GM19467 (cell line): ENCODE data around the gene UBTD2.
"Not testable (repeated sequence)": the region's sequence is repeated elsewhere in the genome, so short reads cannot be mapped to it uniquely, and the experiment has no call there.

Experiments
- ATAC-seq: cut with Tn5 transposase; IDR thresholded peaks from one replicate; pipeline ENCODE4 v1.9.1; 2021; ENCODE audit warnings: mild to moderate bottlenecking, moderate library complexity; ENCODE audit not compliant: unreplicated experiment

UBTD2 gene

GRCh38 chr5:172199446-172199845 is 84.1 kb downstream of the UBTD2 start:
- no peak for ATAC-seq

GRCh38 chr5:172197775-172198174 is 85.8 kb downstream of the UBTD2 start:
- ATAC-seq: not testable (repeated sequence)

GRCh38 chr5:172194985-172195774 is 88.4 kb downstream of the UBTD2 start:
- no peak for ATAC-seq

- no peak for ATAC-seq
Measured at GRCh38 chr5:172193872-172194271, 89.7 kb downstream of the UBTD2 start, which contains the start of gene EFCAB9. TSS of gene EFCAB9 (plus strand) at chr5:172194172. CDS start at chr5:172194173, 1 bp downstream.

- no peak for ATAC-seq
Measured at GRCh38 chr5:172189693-172190296, 93.8 kb downstream of the UBTD2 start.

GRCh38 chr5:172188893-172189692 is 94.5 kb downstream of the UBTD2 start:
- no peak for ATAC-seq

- ATAC-seq: peak; percentile 76
Measured at GRCh38 chr5:172188033-172188892, 95.3 kb downstream of the UBTD2 start, which contains the start of gene STK10. TSS of gene STK10 (minus strand) at chr5:172188224. CDS start at chr5:172188042, 182 bp downstream.

GRCh38 chr5:172187118-172188032 is 96.2 kb downstream of the UBTD2 start:
- peak; percentile 11 for ATAC-seq

GRCh38 chr5:172186114-172186695 is 97.4 kb downstream of the UBTD2 start:
- no peak for ATAC-seq

GRCh38 chr5:172185096-172185461 is 98.5 kb downstream of the UBTD2 start:
- ATAC-seq: no peak

GRCh38 chr5:172183881-172184280 is 99.7 kb downstream of the UBTD2 start:
- no peak for ATAC-seq

- ATAC-seq: no peak
Measured at GRCh38 chr5:172182291-172182690, 101.3 kb downstream of the UBTD2 start.

GRCh38 chr5:172180936-172181335 is 102.6 kb downstream of the UBTD2 start:
- ATAC-seq: no peak

GRCh38 chr5:172178991-172179989 is 104.3 kb downstream of the UBTD2 start:
- peak; percentile 28 for ATAC-seq

- no peak for ATAC-seq
Measured at GRCh38 chr5:172178301-172178987, 105.1 kb downstream of the UBTD2 start.

GRCh38 chr5:172177176-172177575 is 106.4 kb downstream of the UBTD2 start:
- no peak for ATAC-seq

GRCh38 chr5:172175263-172175719 is 108.3 kb downstream of the UBTD2 start:
- ATAC-seq: peak; percentile 48
